Trophoblast cell (in vitro differentiated cells and primary cell): ENCODE data around the gene RBM39.
"Not testable (repeated sequence)": the region's sequence is repeated elsewhere in the genome, so short reads cannot be mapped to it uniquely, and the experiment has no call there.

Experiments
- DNase-seq, 2 donors: peaks; one replicate each; pipeline ENCODE4 v3.0.0-alpha.2; 2016
- H2AFZ ChIP-seq: 2 replicates; pipeline ENCODE4 v1.6.1; 2013; ENCODE audit warnings: low read length, moderate library complexity, mild to moderate bottlenecking; ENCODE audit not compliant: insufficient read depth, poor library complexity
- H2AK5ac ChIP-seq: 2 replicates; pipeline ENCODE4 v1.6.1; 2013; ENCODE audit warnings: mild to moderate bottlenecking, low read length
- H2BK120ac ChIP-seq: 2 replicates; pipeline ENCODE4 v1.6.1; 2013; ENCODE audit warnings: low read length, mild to moderate bottlenecking, moderate library complexity; ENCODE audit not compliant: insufficient read depth, poor library complexity
- H2BK12ac ChIP-seq: 2 replicates; pipeline ENCODE4 v1.6.1; 2013; ENCODE audit warnings: mild to moderate bottlenecking, low read length, moderate library complexity
- H2BK5ac ChIP-seq: 2 replicates; pipeline ENCODE4 v1.6.1; 2013; ENCODE audit warnings: low read length, low read depth, moderate library complexity, mild to moderate bottlenecking; ENCODE audit not compliant: poor library complexity
- H3K14ac ChIP-seq: 2 replicates; pipeline ENCODE4 v1.6.1; 2013; ENCODE audit warnings: mild to moderate bottlenecking, low read length
- H3K18ac ChIP-seq: 2 replicates; pipeline ENCODE4 v1.6.1; 2013; ENCODE audit warnings: mild to moderate bottlenecking, low read length
- H3K23ac ChIP-seq: 2 replicates; pipeline ENCODE4 v1.6.1; 2013; ENCODE audit warnings: low read length
- H3K27ac ChIP-seq: 2 replicates; pipeline ENCODE4 v1.5.1; 2013; ENCODE audit warnings: low read depth, mild to moderate bottlenecking, inconsistent platforms, low read length, moderate library complexity
- H3K27me3 ChIP-seq: 2 replicates; pipeline ENCODE4 v1.6.1; 2013; ENCODE audit warnings: inconsistent platforms, mild to moderate bottlenecking, low read length, moderate library complexity; ENCODE audit not compliant: insufficient read depth
- H3K36me3 ChIP-seq, 2 experiments: 1 replicate in 1 of 2; 2 replicates in 1 of 2; pipeline ENCODE4 v1.6.1; 2013; ENCODE audit warnings: low read length in 2 of 2, mild to moderate bottlenecking in 2 of 2, moderate library complexity in 1 of 2; ENCODE audit not compliant: insufficient read depth in 2 of 2, control insufficient read depth in 1 of 2
- H3K4ac ChIP-seq: 2 replicates; pipeline ENCODE4 v1.6.1; 2013; ENCODE audit warnings: low read depth, mild to moderate bottlenecking, low read length, moderate library complexity
- H3K4me1 ChIP-seq, 2 experiments: 1 replicate in 1 of 2; 2 replicates in 1 of 2; pipeline ENCODE4 v1.6.1; 2013; ENCODE audit warnings: low read length in 2 of 2, mild to moderate bottlenecking in 2 of 2, moderate library complexity in 1 of 2; ENCODE audit not compliant: insufficient read depth in 2 of 2, control insufficient read depth in 1 of 2
- H3K4me2 ChIP-seq: 2 replicates; pipeline ENCODE4 v1.6.1; 2013; ENCODE audit warnings: inconsistent platforms, mild to moderate bottlenecking, low read length, moderate library complexity
- H3K4me3 ChIP-seq: 2 replicates; pipeline ENCODE4 v1.5.1; 2013; ENCODE audit warnings: mild to moderate bottlenecking, low read depth, low read length, inconsistent platforms
- H3K79me1 ChIP-seq: one replicate; pipeline ENCODE4 v1.6.1; 2013; ENCODE audit warnings: low read length
- H3K79me2 ChIP-seq: 2 replicates; pipeline ENCODE4 v1.6.1; 2013; ENCODE audit warnings: low read length, mild to moderate bottlenecking; ENCODE audit not compliant: control insufficient read depth, insufficient read depth, poor library complexity
- H3K9ac ChIP-seq: 2 replicates; pipeline ENCODE4 v1.6.1; 2013; ENCODE audit warnings: mild to moderate bottlenecking, low read length
- H3K9me3 ChIP-seq: 2 replicates; pipeline ENCODE4 v1.6.1; 2013; ENCODE audit warnings: low read depth, mild to moderate bottlenecking, control low read depth, inconsistent platforms, low read length; ENCODE audit not compliant: insufficient read depth
- H4K12ac ChIP-seq: 2 replicates; pipeline ENCODE4 v1.6.1; 2013; ENCODE audit warnings: low read depth, mild to moderate bottlenecking, low read length, moderate library complexity
- H4K8ac ChIP-seq: 2 replicates; pipeline ENCODE4 v1.6.1; 2013; ENCODE audit warnings: low read depth, mild to moderate bottlenecking, low read length, moderate library complexity
- H4K91ac ChIP-seq: one replicate; pipeline ENCODE4 v1.6.1; 2013; ENCODE audit warnings: low read depth, mild to moderate bottlenecking, low read length, moderate library complexity
- WGBS: extraction: QIAGEN DNeasy Blood & Tissue Kit; methylation state at CpG from one replicate; pipeline ENCODE4 v1.1.7; 2013; ENCODE audit warnings: missing lambda C conversion rate; ENCODE audit not compliant: insufficient read length, insufficient coverage; ENCODE audit errors: extremely low coverage; 5-methylcytosine and 5-hydroxymethylcytosine counted together

The RBM39 gene

DNA sequence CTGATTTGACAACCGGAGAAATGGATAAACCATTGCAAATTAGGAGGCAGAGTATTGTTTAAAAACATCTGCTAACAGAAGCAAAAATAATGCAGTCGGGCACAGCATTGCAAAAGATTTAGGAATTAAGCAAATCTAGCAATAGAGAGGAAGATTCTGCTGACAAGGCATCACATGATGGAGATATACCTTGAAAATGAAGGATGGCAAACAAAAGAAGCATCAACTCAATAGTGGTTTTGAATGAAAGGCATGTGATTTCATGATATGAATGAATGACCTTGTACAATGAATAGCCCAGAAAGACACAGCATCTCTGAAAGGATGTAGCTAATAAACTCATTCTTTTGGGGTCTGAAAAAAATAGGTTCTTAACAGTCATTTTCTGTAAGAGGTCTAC, 8.6 kb upstream of the RBM39 start:
- H3K27ac ChIP-seq: no peak overlapping the region
- no peak overlapping the region for H3K4me3 ChIP-seq
- H3K79me1 ChIP-seq: no peaks in the 10 kb centered on the region
- no peaks in the 10 kb centered on the region for H3K27me3 ChIP-seq
- no peak overlapping the region for H2AK5ac ChIP-seq
- no peak overlapping the region for H4K91ac ChIP-seq
- WGBS: no CpG with 5 or more reads among the region's 2 CpGs
- no peak overlapping the region for H2BK12ac ChIP-seq
- H3K23ac ChIP-seq: no peak overlapping the region
- H4K8ac ChIP-seq: no peak overlapping the region
- no peaks in the 10 kb centered on the region for H3K9me3 ChIP-seq
- H3K4me2 ChIP-seq: no peak overlapping the region
- DNase-seq: no peak
- no peak overlapping the region for H4K12ac ChIP-seq
- no peak overlapping the region for H3K9ac ChIP-seq
- no peaks in the 10 kb centered on the region for H3K36me3 ChIP-seq
- no peak overlapping the region for H3K4ac ChIP-seq
- H3K14ac ChIP-seq: no peak overlapping the region
- no peak overlapping the region for H3K18ac ChIP-seq
- no peak overlapping the region for H2BK5ac ChIP-seq
- H2BK120ac ChIP-seq: no peak overlapping the region
- no peaks in the 10 kb centered on the region for H3K4me1 ChIP-seq
- no peaks in the 10 kb centered on the region for H3K79me2 ChIP-seq
- H2AFZ ChIP-seq: no peak overlapping the region

DNA sequence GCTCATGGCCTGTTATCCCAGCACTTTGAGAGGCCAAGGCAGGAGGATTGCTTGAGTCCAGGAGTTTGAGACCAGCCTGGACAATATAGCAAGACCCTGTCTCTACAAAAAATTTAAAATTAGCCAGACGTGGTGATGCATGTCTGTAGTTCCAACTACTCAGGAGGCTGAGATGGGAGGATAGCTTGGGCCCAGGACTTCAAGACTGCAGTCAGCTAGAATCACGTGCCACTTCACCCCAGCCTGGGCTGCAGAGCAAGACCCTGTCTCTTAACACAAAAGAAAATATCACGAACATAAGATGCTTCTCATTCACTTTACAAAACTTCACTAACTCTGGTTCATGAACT, 2.4 kb upstream of the RBM39 start:
- H2BK12ac ChIP-seq, H3K4me2 ChIP-seq, H2BK120ac ChIP-seq, H3K4me3 ChIP-seq, H4K8ac ChIP-seq, H3K23ac ChIP-seq, H3K9me3 ChIP-seq, H3K18ac ChIP-seq, H3K27ac ChIP-seq, H2AFZ ChIP-seq, H2AK5ac ChIP-seq, H2BK5ac ChIP-seq, H4K12ac ChIP-seq, DNase-seq, H3K4ac ChIP-seq, H3K36me3 ChIP-seq, H3K9ac ChIP-seq, H3K14ac ChIP-seq, H3K27me3 ChIP-seq, H4K91ac ChIP-seq, H3K4me1 ChIP-seq: not testable (repeated sequence)
- Histone ChIP-seq H3K79me1 (peaks cover 13% of the 10 kb centered on the region), H3K79me2 (peaks cover 12% of the 10 kb centered on the region)
- no CpG with 5 or more reads among the region's 3 CpGs for WGBS

DNA sequence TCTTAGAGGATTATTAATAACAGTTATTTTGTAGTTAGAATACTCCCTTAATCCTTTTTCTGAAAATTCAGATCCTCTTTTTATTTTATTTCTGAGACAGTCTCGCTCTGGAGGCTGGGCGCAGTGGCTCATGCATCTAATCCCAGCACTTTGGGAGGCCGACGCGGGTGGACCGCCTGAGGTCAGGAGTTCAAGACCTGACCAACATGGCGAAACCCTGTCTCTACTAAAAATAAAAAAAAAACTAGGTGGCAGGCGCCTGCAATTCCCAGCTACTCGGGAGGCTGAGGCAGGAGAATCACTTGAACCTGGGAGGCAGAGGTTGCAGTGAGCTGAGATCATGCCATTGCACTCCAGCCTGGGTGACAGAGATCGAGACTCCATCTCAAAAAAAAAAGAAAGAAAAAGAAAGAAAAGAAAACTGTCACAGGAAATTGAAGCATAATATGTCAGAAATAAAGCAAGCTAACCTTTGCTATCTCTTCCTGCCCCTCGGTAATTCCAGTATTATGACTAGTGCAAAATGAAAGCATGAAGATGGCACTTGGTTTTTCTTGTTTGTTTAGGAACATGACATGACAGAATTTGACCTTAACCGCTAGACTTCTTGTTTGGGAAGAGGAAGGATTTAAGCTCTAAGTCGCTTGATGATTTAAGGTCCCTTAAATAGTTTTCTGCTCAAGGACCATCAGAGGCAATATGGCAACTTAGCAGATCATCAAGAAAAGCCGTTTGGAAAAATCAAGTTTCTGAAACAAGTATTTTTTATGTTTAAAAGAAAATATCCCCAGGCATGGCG, 1.8 kb upstream of the RBM39 start:
- Histone ChIP-seq H3K27me3 (no peaks in the 10 kb centered on the region), H3K23ac (no peak overlapping the region), H2AK5ac (peak overlapping the region; percentile 70), H3K4me3 (no peak overlapping the region), H3K4me1 (no peaks in the 10 kb centered on the region), H3K9me3 (no peaks in the 10 kb centered on the region), H4K12ac (no peak overlapping the region), H4K8ac (no peak overlapping the region), H3K79me1 (peaks cover 13% of the 10 kb centered on the region), H4K91ac (no peak overlapping the region), H3K18ac (no peak overlapping the region), H2BK12ac (no peak overlapping the region), H3K9ac (no peak overlapping the region), H2BK120ac (no peak overlapping the region), H3K4me2 (no peak overlapping the region), H2BK5ac (no peak overlapping the region), H3K4ac (no peak overlapping the region), H3K27ac (no peak overlapping the region), H3K14ac (no peak overlapping the region), H3K36me3 (peaks cover 3 to 6% of the 10 kb centered on the region in 2 experiments), H2AFZ (no peak overlapping the region), H3K79me2 (peaks cover 15% of the 10 kb centered on the region)
- DNase-seq: peak; percentile 35 to 61
- no CpG with 5 or more reads among the region's 15 CpGs for WGBS

DNA sequence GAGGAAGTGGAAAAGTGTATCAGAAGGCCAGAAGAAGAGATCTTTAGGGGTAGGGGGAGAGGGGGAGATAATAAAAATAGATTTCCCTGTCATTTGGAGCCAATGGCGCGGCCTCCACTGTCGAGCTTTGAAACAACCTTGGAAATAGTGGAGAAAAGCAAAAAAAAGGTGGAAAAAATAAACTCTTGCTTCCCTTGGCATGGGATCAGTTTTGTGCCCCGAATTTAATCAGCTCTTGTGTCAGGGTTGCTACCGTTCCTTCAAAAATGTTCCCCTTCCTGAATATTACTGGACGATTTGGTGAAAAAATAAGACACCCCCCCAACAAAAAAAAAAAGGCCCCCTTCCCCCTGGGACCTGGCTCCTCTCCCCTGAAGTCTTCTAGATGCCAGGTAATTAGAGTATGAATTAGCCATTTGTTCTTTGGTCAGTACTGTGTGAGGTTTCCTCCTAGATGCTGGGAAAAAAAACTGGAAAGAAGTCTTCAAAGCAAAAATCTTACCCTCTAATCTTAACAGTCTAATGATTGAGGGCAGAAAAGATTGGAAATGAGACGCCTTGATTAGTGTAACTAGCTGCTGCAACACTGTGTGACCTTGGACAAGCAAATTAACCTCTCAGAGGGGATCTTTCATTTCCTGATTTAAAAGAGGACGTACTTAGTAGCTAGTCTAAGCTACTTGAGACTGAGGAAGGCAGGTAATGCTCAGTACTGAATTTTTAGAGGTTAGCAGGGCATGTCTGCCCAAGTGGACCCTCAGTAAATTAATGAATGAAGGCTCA, 872 bp upstream of the RBM39 start:
- peak overlapping the region; percentile 3 for H2BK120ac ChIP-seq
- peaks cover 13% of the 10 kb centered on the region for H3K79me1 ChIP-seq

More for the DNA sequence above, 872 bp upstream of the RBM39 start:
- peaks cover 18% of the 10 kb centered on the region for H3K79me2 ChIP-seq
- no peak overlapping the region for H2BK12ac ChIP-seq
- H3K18ac ChIP-seq: no peak overlapping the region
- peak overlapping the region; percentile 68 for H3K4me2 ChIP-seq
- H3K27ac ChIP-seq: peak overlapping the region; percentile 72
- H3K36me3 ChIP-seq: peaks cover 5 to 12% of the 10 kb centered on the region in 2 experiments
- no peak for DNase-seq
- no peaks in the 10 kb centered on the region for H3K4me1 ChIP-seq
- no peak overlapping the region for H3K23ac ChIP-seq
- H2AFZ ChIP-seq: no peak overlapping the region
- H3K4me3 ChIP-seq: peak overlapping the region; percentile 68
- peak overlapping the region; percentile 28 for H3K4ac ChIP-seq
- H3K14ac ChIP-seq: peak overlapping the region; percentile 32
- H2BK5ac ChIP-seq: peak overlapping the region; percentile 22
- H3K9ac ChIP-seq: peak overlapping the region; percentile 91
- no CpG with 5 or more reads among the region's 8 CpGs for WGBS
- H4K8ac ChIP-seq: peak overlapping the region; percentile 33
- peak overlapping the region; percentile 4 for H4K91ac ChIP-seq
- no peaks in the 10 kb centered on the region for H3K27me3 ChIP-seq
- no peaks in the 10 kb centered on the region for H3K9me3 ChIP-seq
- H4K12ac ChIP-seq: peak overlapping the region; percentile 46
- no peak overlapping the region for H2AK5ac ChIP-seq
